IPS-18c (cell line): ENCODE results near the gene NRXN3.

Experiments used
- H3K4me3 ChIP-seq: 2 replicates; pipeline ENCODE4 v1.7.0; 2013; ENCODE audit warnings: low read depth, mild to moderate bottlenecking, low read length, moderate library complexity; ENCODE audit not compliant: insufficient read depth
- H3K9me3 ChIP-seq: one replicate; pipeline ENCODE4 v1.6.1; 2013; ENCODE audit warnings: mild to moderate bottlenecking, low read length, moderate library complexity; ENCODE audit not compliant: control insufficient read depth, insufficient read depth

NRXN3 gene

GRCh38 chr14:79602045-79602444 lies 1431.9 kb downstream of the NRXN3 start:
- no peak overlapping the region for H3K4me3 ChIP-seq
- no peaks in the 10 kb centered on the region for H3K9me3 ChIP-seq

DNA sequence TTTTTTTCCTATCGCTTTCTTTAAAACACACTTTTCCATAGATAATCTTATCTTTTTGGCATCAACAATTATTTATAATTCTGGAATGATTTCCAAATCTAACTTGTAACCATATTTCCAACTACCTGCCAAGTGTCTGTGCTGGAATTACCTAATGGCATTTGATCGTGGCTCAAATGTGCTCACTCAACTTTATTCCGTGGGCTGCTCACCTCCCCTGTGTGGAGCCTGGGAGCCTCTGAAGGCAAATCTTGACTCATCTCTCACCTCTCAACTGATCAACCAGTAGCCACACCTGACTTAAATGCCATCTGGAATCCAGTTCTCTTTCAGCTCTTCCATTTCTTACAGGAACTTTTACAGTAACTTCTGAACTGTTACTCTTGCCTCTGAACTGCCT lies 1432.6 kb downstream of the NRXN3 start:
- Histone ChIP-seq H3K9me3 (no peaks in the 10 kb centered on the region), H3K4me3 (no peak overlapping the region)

GRCh38 chr14:79605849-79606248 lies 1435.7 kb downstream of the NRXN3 start:
- Histone ChIP-seq H3K4me3 (no peak overlapping the region), H3K9me3 (no peaks in the 10 kb centered on the region)

GRCh38 chr14:79608446-79608845 lies 1438.3 kb downstream of the NRXN3 start:
- Histone ChIP-seq H3K9me3 (no peaks in the 10 kb centered on the region), H3K4me3 (no peak overlapping the region)

- Histone ChIP-seq H3K4me3 (no peak overlapping the region), H3K9me3 (no peaks in the 10 kb centered on the region)
These were observed 1443.5 kb downstream of the NRXN3 start for GRCh38 chr14:79613625-79614024.

- Histone ChIP-seq H3K4me3 (no peak overlapping the region), H3K9me3 (no peaks in the 10 kb centered on the region)
These were observed 1444.3 kb downstream of the NRXN3 start for GRCh38 chr14:79614448-79614847.

GRCh38 chr14:79627058-79627457 lies 1456.9 kb downstream of the NRXN3 start:
- Histone ChIP-seq H3K9me3 (peaks cover 2% of the 10 kb centered on the region), H3K4me3 (no peak overlapping the region)

DNA sequence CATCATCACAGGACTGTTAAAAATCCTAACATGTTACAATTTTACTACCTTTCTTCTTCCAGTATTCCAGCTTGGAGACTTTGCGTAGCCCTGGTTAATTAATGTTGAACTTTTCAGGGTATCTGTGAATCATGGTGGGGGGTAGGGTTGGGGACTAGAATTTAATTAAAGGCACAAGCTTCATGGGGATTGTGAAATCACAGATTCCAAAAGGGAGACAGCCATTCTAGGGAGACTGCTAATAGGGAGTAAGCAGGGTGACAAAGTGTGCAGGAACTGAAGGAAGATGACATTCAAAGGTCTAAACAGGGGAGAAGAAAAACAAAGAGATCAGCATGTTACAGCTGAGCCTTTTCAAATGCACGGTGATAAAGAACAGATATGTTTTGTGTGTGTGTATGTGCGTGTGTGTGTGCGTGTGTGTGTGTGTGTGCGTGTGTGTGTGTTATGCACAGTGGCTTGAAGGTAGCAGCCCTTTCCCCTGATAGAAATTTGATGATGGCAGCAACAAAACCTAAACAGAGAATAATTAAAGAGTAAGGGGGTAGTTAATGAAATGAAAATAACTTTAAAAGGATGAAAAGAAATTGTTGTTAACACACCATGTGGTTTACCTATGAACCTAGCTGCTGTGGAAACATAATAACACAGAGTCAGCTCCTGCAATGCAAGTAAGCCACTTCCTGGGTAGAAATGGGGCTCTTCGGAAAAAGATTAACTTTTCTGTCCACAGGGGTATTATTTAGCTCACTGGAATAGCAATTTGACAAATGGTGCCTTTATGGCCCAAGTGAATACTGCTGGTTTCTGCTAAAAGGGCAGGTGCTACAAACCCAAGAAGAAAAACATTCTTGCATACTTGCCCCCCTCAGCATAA lies 1459.5 kb downstream of the NRXN3 start:
- H3K9me3 ChIP-seq = peaks cover 2% of the 10 kb centered on the region
- H3K4me3 ChIP-seq = no peak overlapping the region

DNA sequence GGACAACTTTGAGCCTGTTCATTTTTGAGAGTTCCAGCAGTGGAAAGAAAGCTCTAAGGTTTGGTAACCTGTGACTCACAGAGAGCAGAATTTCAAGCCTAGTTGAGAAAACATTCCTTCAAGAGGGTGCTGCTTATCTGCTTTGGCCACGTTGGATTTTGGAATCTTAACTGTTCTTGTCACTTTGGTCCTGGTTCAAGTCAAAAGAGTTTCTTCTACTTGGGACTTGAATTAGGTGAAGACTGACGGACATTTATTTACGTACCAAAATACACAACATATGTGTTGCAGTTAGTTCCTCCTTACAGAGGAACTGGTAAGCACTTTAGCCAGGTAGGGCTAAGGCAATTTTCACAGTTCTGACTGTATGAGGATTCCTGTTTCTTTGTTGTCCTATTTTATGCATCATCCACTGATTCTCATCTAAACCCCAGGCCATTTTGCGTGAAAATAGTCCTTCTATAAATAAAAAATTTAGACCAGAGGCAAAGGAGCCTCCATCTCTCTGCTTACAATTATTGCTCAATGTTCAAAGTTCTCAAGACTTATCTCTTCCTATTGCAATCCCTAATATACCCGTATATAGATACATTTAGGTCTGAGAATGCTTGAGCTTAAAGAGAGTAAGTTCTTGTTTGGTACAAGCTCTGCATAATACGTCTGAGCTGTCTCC lies 1460.3 kb downstream of the NRXN3 start:
- Histone ChIP-seq H3K9me3 (peaks cover 2% of the 10 kb centered on the region), H3K4me3 (no peak overlapping the region)

GRCh38 chr14:79631276-79631675 lies 1461.1 kb downstream of the NRXN3 start:
- Histone ChIP-seq H3K9me3 (no peaks in the 10 kb centered on the region), H3K4me3 (no peak overlapping the region)

DNA sequence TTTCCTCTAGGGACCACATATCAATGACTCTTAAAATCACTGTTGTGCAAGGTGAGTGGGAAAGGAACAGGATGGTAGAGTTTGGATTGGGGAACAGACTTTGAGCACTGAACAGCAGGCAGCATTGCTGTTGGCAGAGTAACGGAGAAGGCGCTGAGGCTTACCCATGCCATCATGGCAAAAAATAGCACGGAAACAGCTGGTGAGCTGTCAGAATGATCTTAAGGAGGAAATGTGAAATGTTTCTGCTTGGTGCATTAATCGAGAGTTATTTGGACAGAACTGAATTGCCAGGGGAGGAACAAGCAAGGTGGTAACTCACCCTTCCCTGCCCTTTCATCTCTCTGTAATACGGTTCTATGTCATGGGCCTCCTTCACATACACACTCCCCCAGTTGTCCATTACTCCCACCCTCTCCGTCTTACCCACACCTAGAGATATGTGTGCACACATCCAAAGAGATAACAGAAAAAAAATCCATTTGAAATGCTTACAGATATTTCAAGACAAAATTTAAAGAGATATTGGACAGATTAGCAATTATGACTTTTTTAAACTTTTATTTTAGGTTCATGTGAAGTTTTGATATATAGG lies 1468.6 kb downstream of the NRXN3 start:
- no peak overlapping the region for H3K4me3 ChIP-seq
- H3K9me3 ChIP-seq = no peaks in the 10 kb centered on the region

- Histone ChIP-seq H3K4me3 (no peak overlapping the region), H3K9me3 (no peaks in the 10 kb centered on the region)
These were observed 1469.4 kb downstream of the NRXN3 start for GRCh38 chr14:79639613-79640012.

DNA sequence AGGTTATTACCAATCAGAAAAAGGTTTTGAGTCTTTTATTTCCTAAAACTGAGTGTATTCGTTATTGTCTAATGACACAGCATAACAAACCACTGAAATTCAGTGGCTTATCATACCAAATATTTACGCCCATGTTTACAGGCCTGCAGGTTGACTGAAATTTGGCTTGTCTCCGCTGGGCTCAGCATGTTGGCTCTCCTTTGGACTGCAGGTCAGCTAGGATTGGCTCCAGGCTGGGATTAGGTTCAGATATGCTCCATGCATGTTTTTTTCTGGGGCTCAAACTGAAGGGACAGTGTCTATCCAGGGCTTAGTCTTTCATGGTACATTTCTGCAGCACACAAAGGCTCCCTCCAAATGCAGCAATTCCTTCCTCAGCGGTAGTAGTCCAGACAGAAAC lies 1471.2 kb downstream of the NRXN3 start:
- no peaks in the 10 kb centered on the region for H3K9me3 ChIP-seq
- no peak overlapping the region for H3K4me3 ChIP-seq

- H3K9me3 ChIP-seq = no peaks in the 10 kb centered on the region
- no peak overlapping the region for H3K4me3 ChIP-seq
These were observed 1473.0 kb downstream of the NRXN3 start for GRCh38 chr14:79643132-79643531.

DNA sequence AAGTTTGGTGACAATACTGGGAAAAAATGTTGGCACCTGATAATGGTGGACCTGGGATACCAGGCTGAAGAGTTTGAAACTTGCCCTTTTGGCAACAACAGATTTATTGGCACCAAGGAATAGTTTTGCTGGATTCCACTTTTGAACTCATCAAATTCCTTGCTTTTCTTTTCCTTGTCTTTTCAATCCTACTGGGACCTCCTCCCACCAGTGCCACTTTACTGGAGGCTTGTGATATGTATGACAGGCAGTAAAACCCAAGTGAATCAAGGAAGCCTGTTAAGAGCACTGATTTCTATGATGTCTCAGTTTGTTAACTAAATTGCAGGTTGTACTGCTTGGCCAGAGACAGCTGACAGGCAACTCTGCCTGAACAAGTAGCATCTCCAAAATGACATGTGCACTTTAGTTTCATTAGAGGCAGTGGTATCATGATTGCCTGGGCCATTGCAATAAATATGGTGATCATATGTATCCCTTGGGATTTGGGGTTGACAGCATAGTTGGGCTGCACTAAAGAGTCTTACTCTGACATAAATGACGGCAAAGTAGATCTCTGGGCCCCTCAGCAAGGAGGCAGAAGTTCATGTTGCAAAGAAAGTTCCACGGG lies 1475.7 kb downstream of the NRXN3 start:
- Histone ChIP-seq H3K4me3 (no peak overlapping the region), H3K9me3 (no peaks in the 10 kb centered on the region)

- Histone ChIP-seq H3K4me3 (no peak overlapping the region), H3K9me3 (no peaks in the 10 kb centered on the region)
These were observed 1479.7 kb downstream of the NRXN3 start for GRCh38 chr14:79649856-79650255.

DNA sequence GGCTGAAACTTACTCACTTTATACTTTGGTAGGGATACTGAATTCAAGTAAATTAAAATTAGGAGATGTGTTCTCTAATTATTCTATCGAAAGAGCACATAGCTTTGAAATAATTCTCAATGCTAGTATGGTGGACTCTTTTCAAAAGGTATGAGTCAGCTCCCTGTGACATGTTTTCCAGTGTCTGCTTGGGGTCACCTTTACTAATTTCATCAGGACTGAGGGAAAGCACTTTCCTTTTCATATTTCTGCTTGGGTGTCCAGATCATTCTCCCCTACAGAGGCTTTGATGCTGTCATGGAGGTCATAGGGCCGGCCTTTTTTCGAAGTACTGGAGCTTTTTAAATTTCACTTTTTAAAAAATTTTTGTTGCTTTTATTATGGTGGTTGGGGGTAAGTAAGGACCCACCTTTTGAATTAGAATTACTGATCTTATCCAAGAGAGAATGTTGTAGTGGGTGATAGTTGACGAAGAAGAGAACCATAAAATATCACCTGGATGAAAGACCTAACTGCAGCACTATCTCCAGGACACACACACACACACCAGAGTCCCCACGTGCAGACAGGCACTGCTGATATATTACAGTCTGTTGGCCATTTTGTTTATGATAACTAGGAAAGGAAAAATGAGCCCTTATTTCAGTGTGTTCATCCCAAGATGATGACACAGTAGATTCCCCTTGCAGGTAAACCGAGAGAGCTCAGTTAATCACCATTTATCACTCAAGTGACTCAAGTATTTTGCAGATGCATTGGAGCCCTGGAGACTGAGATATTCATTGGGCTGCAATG lies 1482.5 kb downstream of the NRXN3 start:
- no peak overlapping the region for H3K4me3 ChIP-seq

More for the DNA sequence above, 1482.5 kb downstream of the NRXN3 start:
- no peaks in the 10 kb centered on the region for H3K9me3 ChIP-seq
